ENCODE data around the gene TBC1D22A. TPM values are rescaled to one million over a fixed set of nuclear protein-coding genes. Genes with fewer than 3 reads are reported as not detected.

The TBC1D22A gene
- total and polyA plus RNA-seq, 10 of the 15 experiments (the other 5 are each of a cell fraction or from before 2014, with no cell fraction given), result 0.63 to 44.7 (median 27.4) TPM

GRCh38 chr22:46984751-46985506, 222.5 kb downstream of the TBC1D22A start (continued):
- TF ChIP-seq ESRRA (IDR thresholded peaks at IDR 0.05; ENCODE audit: low read length), result no peak
- no peak for TF ChIP-seq EGR1 (IDR thresholded peaks at IDR 0.05; ENCODE audit: borderline replicate concordance in 1 of 2, low read depth in 2 of 2, low read length in 2 of 2)
- TF ChIP-seq IRF3 (IDR thresholded peaks at IDR 0.05), result no peak

- no peak overlapping the region for H3K4me3 ChIP-seq
- in situ Hi-C loops (cut with MboI), result no loop called here
- ChIA-PET POLR2A (no interaction called here), SMC1A (ENCODE audit: uncharacterized antibody, unreplicated experiment) (interaction anchor here (1.2 kb wide), 1 partner anchor 14 kb away, joined by 3 read pairs; no protein-coding TSS in a partner anchor), RAD21 (ENCODE audit: unreplicated experiment) (no interaction called here), CTCF (no interaction called here)
- no peaks in the 10 kb centered on the region for H4K20me1 ChIP-seq (ENCODE audit: control insufficient read depth, insufficient read depth)
- no peak overlapping the region for H2AFZ ChIP-seq (ENCODE audit: control insufficient read depth, low read depth, low read length)
- H3K27ac ChIP-seq (ENCODE audit: control insufficient read depth, insufficient read depth), result no peak overlapping the region
- H3K9me3 ChIP-seq (replicated peaks; ENCODE audit: control insufficient read depth, insufficient read depth, low read length), result no peaks in the 10 kb centered on the region
- DNase-seq (ENCODE audit: low read depth, low spot score), result no peak
- BruUV-seq (replicated peaks), result no TSS peak
- H3K36me3 ChIP-seq (ENCODE audit: control insufficient read depth in 2 of 2, insufficient read depth in 2 of 2, low read length in 1 of 2), result peaks cover 2 to 14% of the 10 kb centered on the region in 2 experiments; a peak in 3 of 4 replicates
- no peak for ATAC-seq
- H3K4me2 ChIP-seq (ENCODE audit: control insufficient read depth, insufficient read depth), result no peak overlapping the region
- H3K4me1 ChIP-seq (ENCODE audit: control insufficient read depth, insufficient read depth, low read length), result no peaks in the 10 kb centered on the region
- over 99% methylated on average over 8 of the region's 8 CpGs for WGBS (ENCODE audit: insufficient coverage, insufficient replicate concordance, low lambda C conversion rate, missing lambda C conversion rate)
- no peaks in the 10 kb centered on the region for H3K27me3 ChIP-seq (replicated peaks in 1 of 2; ENCODE audit: control insufficient read depth in 2 of 2, insufficient read depth in 2 of 2, low read length in 1 of 2)
- H3K9ac ChIP-seq (ENCODE audit: control insufficient read depth, insufficient read depth, low read length), result no peak overlapping the region
- intact Hi-C loops (cut with micrococcal nuclease; ENCODE audit: unreplicated experiment), result no loop called here
- H3K79me2 ChIP-seq (ENCODE audit: control insufficient read depth, insufficient read depth, low read length), result no peaks in the 10 kb centered on the region; the same call in 1 of the 2 replicates
- FAIRE-seq, result no peak
- TF ChIP-seq ZBTB33 (IDR thresholded peaks at IDR 0.05), result no peak
- TF ChIP-seq RBBP5 (conservative IDR thresholded peaks at IDR 0.05), result no peak
- TF ChIP-seq SMAD5 (IDR thresholded peaks at IDR 0.05; ENCODE audit: low read depth), result no peak
- TF ChIP-seq CHD1 (IDR thresholded peaks at IDR 0.05; ENCODE audit: low read depth, low read length), result no peak
- TF ChIP-seq KDM1A (IDR thresholded peaks at IDR 0.05; ENCODE audit: borderline replicate concordance), result no peak
- no peak for TF ChIP-seq SREBF1 (IDR thresholded peaks at IDR 0.05; ENCODE audit: low read length)
- TF ChIP-seq GATAD2B (conservative IDR thresholded peaks at IDR 0.05; ENCODE audit: low read depth), result no peak
- no peak for TF ChIP-seq MTA2 (IDR thresholded peaks at IDR 0.05; ENCODE audit: low read depth)
- no peak for TF ChIP-seq ZBTB40 (IDR thresholded peaks at IDR 0.05; ENCODE audit: borderline replicate concordance)
- no peak for TF ChIP-seq HSF1 (IDR thresholded peaks at IDR 0.05; ENCODE audit: low read depth, low read length)
- no peak for TF ChIP-seq BACH1 (IDR thresholded peaks at IDR 0.05; ENCODE audit: borderline replicate concordance)
- TF ChIP-seq HDAC6 (IDR thresholded peaks at IDR 0.05; ENCODE audit: unreplicated experiment), result no peak
These were observed 223.0 kb downstream of the TBC1D22A start for GRCh38 chr22:46985507-46985882.

All from GM12878 (cell line).